Breast epithelium (tissue), 3 donors: ENCODE results near the gene TXNRD2.

ENCODE experiments used
- CTCF ChIP-seq, 3 donors: fragments of 450-650 bp; IDR thresholded peaks; one replicate each; pipeline ENCODE4 v1.5.1; 2016 to 2017; ENCODE audit warnings: antibody characterized with exemption in 3 of 3, mild to moderate bottlenecking in 3 of 3, moderate library complexity in 3 of 3
- POLR2A ChIP-seq: fragments of 450-650 bp; IDR thresholded peaks from one replicate; pipeline ENCODE4 v1.6.1; 2016; ENCODE audit warnings: antibody characterized with exemption, mild to moderate bottlenecking, moderate library complexity
- POLR2AphosphoS5 ChIP-seq, 3 donors: sonication (generic); formaldehyde crosslinking; IDR thresholded peaks; one replicate each; pipeline ENCODE4 v1.6.1; 2017; ENCODE audit warnings: antibody characterized with exemption in 3 of 3

GRCh38 chr22:19970479-19971275 is 29.1 kb upstream of the TXNRD2 start:
- TF ChIP-seq POLR2A (no peak), CTCF (IDR thresholded peaks at IDR 0.05) (peak; percentile 69 to 86 (median 69)), POLR2AphosphoS5 (IDR thresholded peaks at IDR 0.05) (no peak)
